SK-N-SH (cell line): Measurements from ENCODE around the gene PFDN5. TPM values are rescaled to one million over a fixed set of nuclear protein-coding genes. Genes with fewer than 3 reads are reported as not detected.

Experiments
- CTCF ChIA-PET: fragments of 300-600, 350-600 bp; formaldehyde crosslinking; extraction: SDS; loops from one replicate; lab custom pipeline; 2021; lab: Yijun Ruan, JAX
- POLR2A ChIA-PET: fragments of 350-600 bp; sonication (Branson Sonifier 250); formaldehyde crosslinking; extraction: SDS; loops from one replicate; lab custom pipeline; 2020; ENCODE audit warnings: antibody characterized with exemption, inconsistent platforms; lab: Yijun Ruan, JAX
- DNase-seq: peaks from one replicate; pipeline ENCODE4 v3.0.0; 2012
- H2AFZ ChIP-seq: fragments of 200-600 bp; sonication (generic); 2 replicates; pipeline ENCODE4 v1.8.1; 2016; ENCODE audit warnings: antibody characterized with exemption, mild to moderate bottlenecking, low read depth
- H3F3A ChIP-seq: fragments of 200-600 bp; sonication (generic); replicated peaks from 2 replicates; pipeline ENCODE3; 2016; ENCODE audit warnings: antibody characterized with exemption, mild to moderate bottlenecking; ENCODE audit not compliant: insufficient read depth
- H3K27ac ChIP-seq, 2 experiments: fragments of 200-500 bp in 1 of 2; fragments of 200-600 bp in 1 of 2; sonication (Bioruptor generic) in 1 of 2; sonication (generic), shearing (Covaris generic) in 1 of 2; 2 replicates each; pipeline versions ENCODE4 v1.5.1 to v1.6.1; 2014 to 2016; ENCODE audit warnings: low read depth in 2 of 2, inconsistent platforms in 1 of 2, low read length in 1 of 2, mild to moderate bottlenecking in 1 of 2, mixed read lengths in 1 of 2
- H3K27me3 ChIP-seq: fragments of 200-600 bp; sonication (generic), shearing (Covaris generic); 2 replicates; pipeline ENCODE4 v1.6.1; 2016; ENCODE audit warnings: mixed run types; ENCODE audit not compliant: insufficient read depth
- H3K36me3 ChIP-seq, 2 experiments: fragments of 200-500 bp in 1 of 2; fragments of 200-600 bp in 1 of 2; sonication (Bioruptor generic) in 1 of 2; sonication (generic) in 1 of 2; replicated peaks in 1 of 2; 2 replicates each; pipeline versions ENCODE3 to v1.5.1; 2014 to 2016; ENCODE audit warnings: low read length in 1 of 2, mild to moderate bottlenecking in 1 of 2; ENCODE audit not compliant: insufficient read depth in 2 of 2, control insufficient read depth in 1 of 2
- H3K4me1 ChIP-seq, 2 experiments: fragments of 200-500 bp in 1 of 2; fragments of 200-600 bp in 1 of 2; sonication (Bioruptor generic) in 1 of 2; sonication (generic), shearing (Covaris generic) in 1 of 2; 2 replicates each; pipeline versions ENCODE4 v1.5.1 to v1.6.1; 2014 to 2016; ENCODE audit warnings: low read depth in 1 of 2, low read length in 1 of 2, mixed run types in 1 of 2; ENCODE audit not compliant: insufficient read depth in 2 of 2, control insufficient read depth in 1 of 2
- H3K4me2 ChIP-seq: fragments of 200-600 bp; sonication (generic), shearing (Covaris generic); 2 replicates; pipeline ENCODE4 v1.6.1; 2017; ENCODE audit warnings: mixed run types
- H3K4me3 ChIP-seq, 2 experiments: fragments of 200-500 bp in 1 of 2; fragments of 200-600 bp in 1 of 2; sonication (Bioruptor generic) in 1 of 2; sonication (generic), shearing (Covaris generic) in 1 of 2; 2 replicates each; pipeline versions ENCODE4 v1.5.1 to v1.8.1; 2014 to 2016; ENCODE audit warnings: low read depth in 2 of 2, inconsistent platforms in 1 of 2, low read length in 1 of 2, mild to moderate bottlenecking in 1 of 2, mixed read lengths in 1 of 2, moderate library complexity in 1 of 2
- H3K79me2 ChIP-seq: fragments of 200-600 bp; sonication (generic); 2 replicates; pipeline ENCODE4 v1.8.1; 2017; ENCODE audit warnings: mild to moderate bottlenecking; ENCODE audit not compliant: insufficient read depth
- H3K9ac ChIP-seq: fragments of 200-600 bp; sonication (generic); 2 replicates; pipeline ENCODE4 v1.6.1; 2017; ENCODE audit warnings: mixed run types
- H3K9me2 ChIP-seq: fragments of 200-600 bp; sonication (generic); 2 replicates; pipeline ENCODE4 v1.6.1; 2017; ENCODE audit warnings: mixed run types
- H3K9me3 ChIP-seq: fragments of 200-600 bp; sonication (generic); 2 replicates; pipeline ENCODE4 v1.6.1; 2017; ENCODE audit warnings: mixed run types, mild to moderate bottlenecking, moderate library complexity
- H4K20me1 ChIP-seq: fragments of 200-600 bp; sonication (generic); 2 replicates; pipeline ENCODE4 v1.6.1; 2017; ENCODE audit warnings: mild to moderate bottlenecking, mixed run types; ENCODE audit not compliant: insufficient read depth
- CHD2 ChIP-seq: fragments of 150-350 bp; IDR thresholded peaks from 2 replicates; pipeline ENCODE4 v1.6.1; 2018; ENCODE audit warnings: low read length; ENCODE audit not compliant: partially characterized antibody
- ELF1 ChIP-seq: IDR thresholded peaks from 2 replicates; pipeline ENCODE4 v1.4.0; 2012
- EP300 ChIP-seq, 2 experiments: IDR thresholded peaks; 2 replicates each; pipeline versions ENCODE4 v1.4.0 to v1.6.1; 2012; ENCODE audit warnings: borderline replicate concordance in 1 of 2, low read depth in 1 of 2, low read length in 1 of 2
- FOXM1 ChIP-seq: IDR thresholded peaks from 2 replicates; pipeline ENCODE4 v1.4.0; 2012; ENCODE audit warnings: low read depth, mild to moderate bottlenecking
- JUND ChIP-seq: IDR thresholded peaks from 2 replicates; pipeline ENCODE4 v1.4.0; 2012
- MEF2A ChIP-seq: IDR thresholded peaks from 2 replicates; pipeline ENCODE4 v1.4.0; 2012; ENCODE audit warnings: low read depth, borderline replicate concordance
- MXI1 ChIP-seq: IDR thresholded peaks from 2 replicates; pipeline ENCODE4 v1.6.1; 2012; ENCODE audit warnings: mild to moderate bottlenecking, low read depth, low read length, improper control_type of control experiment
- RCOR1 ChIP-seq: fragments of 150-350 bp; IDR thresholded peaks from 2 replicates; pipeline ENCODE4 v1.6.1; 2017; ENCODE audit warnings: antibody characterized with exemption, low read length
- SIN3A ChIP-seq: IDR thresholded peaks from 2 replicates; pipeline ENCODE4 v1.6.1; 2012; ENCODE audit warnings: low read depth, mild to moderate bottlenecking, low read length, moderate library complexity, borderline replicate concordance
- SMC3 ChIP-seq: IDR thresholded peaks from 2 replicates; pipeline ENCODE4 v1.6.1; 2012; ENCODE audit warnings: low read depth, low read length, improper control_type of control experiment
- TAF1 ChIP-seq: IDR thresholded peaks from 2 replicates; pipeline ENCODE4 v1.6.1; 2012; ENCODE audit warnings: low read depth, mild to moderate bottlenecking, low read length, moderate library complexity, borderline replicate concordance
- YY1 ChIP-seq: IDR thresholded peaks from 2 replicates; pipeline ENCODE4 v1.4.0; 2012; ENCODE audit warnings: low read depth, mild to moderate bottlenecking
- WGBS: methylation state at CpG from one replicate; pipeline ENCODE4 v1.1.6; 2017; ENCODE audit warnings: low lambda C conversion rate; 5-methylcytosine and 5-hydroxymethylcytosine counted together
- polyA plus RNA-seq, 3 experiments: library from polyadenylated mRNA; depleted of rRNA; stranded (reverse); fragments of >200 nt; gene quantifications; 2 replicates each; pipeline ENCODE4 v1.2.3, GENCODE V29; 2012
- TF ChIP-seq, protein P1 (sequence below): IDR thresholded peaks from 2 replicates; pipeline ENCODE4 v1.6.1; 2012; ENCODE audit warnings: mild to moderate bottlenecking, low read depth, low read length, moderate library complexity
- TF ChIP-seq, protein P2 (sequence below): IDR thresholded peaks from 2 replicates; pipeline ENCODE4 v1.4.0; 2012; ENCODE audit warnings: low read depth, borderline replicate concordance
- TF ChIP-seq, protein P3 (sequence below): fragments of 150-350 bp; IDR thresholded peaks from 2 replicates; pipeline ENCODE4 v1.6.1; 2017; ENCODE audit warnings: antibody characterized with exemption, low read length, low read depth, borderline replicate concordance
- TF ChIP-seq, protein P4 (sequence below): IDR thresholded peaks from 2 replicates; pipeline ENCODE4 v1.4.0; 2012; ENCODE audit warnings: low read depth, borderline replicate concordance
- TF ChIP-seq, protein P5 (sequence below): IDR thresholded peaks from 2 replicates; pipeline ENCODE4 v1.4.0; 2012; ENCODE audit warnings: low read depth

The PFDN5 gene
- polyA plus RNA-seq, 1 of the 3 experiments (the other 2 are of a cell fraction), result 1,198 TPM

DNA sequence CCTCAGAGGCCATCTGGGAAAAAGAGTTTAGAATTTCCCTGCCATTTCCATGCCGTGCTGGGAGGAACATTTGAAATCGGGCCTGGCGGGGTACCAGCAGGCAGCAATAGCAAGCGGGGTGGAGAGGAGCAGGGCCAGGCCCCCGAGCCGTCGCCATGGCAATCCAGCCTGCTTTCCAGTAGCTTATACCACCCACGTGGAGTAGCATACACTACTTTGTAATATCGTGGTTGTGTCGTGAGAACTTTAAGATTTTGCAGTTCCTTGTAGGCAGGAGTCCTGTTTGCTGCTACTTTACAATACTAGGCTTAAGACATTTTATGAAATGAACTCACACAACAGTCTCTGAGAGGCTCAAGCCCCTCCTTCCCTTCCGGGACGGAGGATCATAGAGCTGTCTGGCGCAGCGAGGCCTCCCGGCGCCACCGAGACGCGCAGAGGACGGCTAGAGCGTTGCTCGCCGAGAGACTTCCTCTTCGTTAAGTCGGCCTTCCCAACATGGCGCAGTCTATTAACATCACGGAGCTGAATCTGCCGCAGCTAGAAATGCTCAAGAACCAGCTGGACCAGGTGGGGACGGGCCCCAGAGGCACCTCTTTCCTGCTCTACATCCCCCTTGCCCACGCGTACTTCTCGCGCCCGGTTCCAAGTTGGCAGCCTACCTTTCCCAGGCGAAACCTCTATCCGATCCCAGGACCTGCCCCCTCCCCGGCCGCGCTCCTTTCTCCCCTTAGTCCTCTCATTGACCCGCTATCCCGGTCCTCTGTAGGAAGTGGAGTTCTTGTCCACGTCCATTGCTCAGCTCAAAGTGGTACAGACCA is at the start of gene PFDN5 (continued):
- TF ChIP-seq, protein P1, sequence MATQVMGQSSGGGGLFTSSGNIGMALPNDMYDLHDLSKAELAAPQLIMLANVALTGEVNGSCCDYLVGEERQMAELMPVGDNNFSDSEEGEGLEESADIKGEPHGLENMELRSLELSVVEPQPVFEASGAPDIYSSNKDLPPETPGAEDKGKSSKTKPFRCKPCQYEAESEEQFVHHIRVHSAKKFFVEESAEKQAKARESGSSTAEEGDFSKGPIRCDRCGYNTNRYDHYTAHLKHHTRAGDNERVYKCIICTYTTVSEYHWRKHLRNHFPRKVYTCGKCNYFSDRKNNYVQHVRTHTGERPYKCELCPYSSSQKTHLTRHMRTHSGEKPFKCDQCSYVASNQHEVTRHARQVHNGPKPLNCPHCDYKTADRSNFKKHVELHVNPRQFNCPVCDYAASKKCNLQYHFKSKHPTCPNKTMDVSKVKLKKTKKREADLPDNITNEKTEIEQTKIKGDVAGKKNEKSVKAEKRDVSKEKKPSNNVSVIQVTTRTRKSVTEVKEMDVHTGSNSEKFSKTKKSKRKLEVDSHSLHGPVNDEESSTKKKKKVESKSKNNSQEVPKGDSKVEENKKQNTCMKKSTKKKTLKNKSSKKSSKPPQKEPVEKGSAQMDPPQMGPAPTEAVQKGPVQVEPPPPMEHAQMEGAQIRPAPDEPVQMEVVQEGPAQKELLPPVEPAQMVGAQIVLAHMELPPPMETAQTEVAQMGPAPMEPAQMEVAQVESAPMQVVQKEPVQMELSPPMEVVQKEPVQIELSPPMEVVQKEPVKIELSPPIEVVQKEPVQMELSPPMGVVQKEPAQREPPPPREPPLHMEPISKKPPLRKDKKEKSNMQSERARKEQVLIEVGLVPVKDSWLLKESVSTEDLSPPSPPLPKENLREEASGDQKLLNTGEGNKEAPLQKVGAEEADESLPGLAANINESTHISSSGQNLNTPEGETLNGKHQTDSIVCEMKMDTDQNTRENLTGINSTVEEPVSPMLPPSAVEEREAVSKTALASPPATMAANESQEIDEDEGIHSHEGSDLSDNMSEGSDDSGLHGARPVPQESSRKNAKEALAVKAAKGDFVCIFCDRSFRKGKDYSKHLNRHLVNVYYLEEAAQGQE, result peak; percentile 63; the same call in 1 of the 2 replicates
- TF ChIP-seq FOXM1 (no peak), TAF1 (peak; percentile 98), YY1 (peak; percentile 94), SMC3 (no peak), ELF1 (peak; percentile 86), CHD2 (peak; percentile 66), MEF2A (no peak), EP300 (IDR thresholded peaks at IDR 0.05; ENCODE audit: borderline replicate concordance in 1 of 2, low read depth in 1 of 2, low read length in 1 of 2) (no peak; a peak in 1 of 4 replicates)
- TF ChIP-seq, protein P2, sequence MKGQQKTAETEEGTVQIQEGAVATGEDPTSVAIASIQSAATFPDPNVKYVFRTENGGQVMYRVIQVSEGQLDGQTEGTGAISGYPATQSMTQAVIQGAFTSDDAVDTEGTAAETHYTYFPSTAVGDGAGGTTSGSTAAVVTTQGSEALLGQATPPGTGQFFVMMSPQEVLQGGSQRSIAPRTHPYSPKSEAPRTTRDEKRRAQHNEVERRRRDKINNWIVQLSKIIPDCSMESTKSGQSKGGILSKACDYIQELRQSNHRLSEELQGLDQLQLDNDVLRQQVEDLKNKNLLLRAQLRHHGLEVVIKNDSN, result no peak

DNA sequence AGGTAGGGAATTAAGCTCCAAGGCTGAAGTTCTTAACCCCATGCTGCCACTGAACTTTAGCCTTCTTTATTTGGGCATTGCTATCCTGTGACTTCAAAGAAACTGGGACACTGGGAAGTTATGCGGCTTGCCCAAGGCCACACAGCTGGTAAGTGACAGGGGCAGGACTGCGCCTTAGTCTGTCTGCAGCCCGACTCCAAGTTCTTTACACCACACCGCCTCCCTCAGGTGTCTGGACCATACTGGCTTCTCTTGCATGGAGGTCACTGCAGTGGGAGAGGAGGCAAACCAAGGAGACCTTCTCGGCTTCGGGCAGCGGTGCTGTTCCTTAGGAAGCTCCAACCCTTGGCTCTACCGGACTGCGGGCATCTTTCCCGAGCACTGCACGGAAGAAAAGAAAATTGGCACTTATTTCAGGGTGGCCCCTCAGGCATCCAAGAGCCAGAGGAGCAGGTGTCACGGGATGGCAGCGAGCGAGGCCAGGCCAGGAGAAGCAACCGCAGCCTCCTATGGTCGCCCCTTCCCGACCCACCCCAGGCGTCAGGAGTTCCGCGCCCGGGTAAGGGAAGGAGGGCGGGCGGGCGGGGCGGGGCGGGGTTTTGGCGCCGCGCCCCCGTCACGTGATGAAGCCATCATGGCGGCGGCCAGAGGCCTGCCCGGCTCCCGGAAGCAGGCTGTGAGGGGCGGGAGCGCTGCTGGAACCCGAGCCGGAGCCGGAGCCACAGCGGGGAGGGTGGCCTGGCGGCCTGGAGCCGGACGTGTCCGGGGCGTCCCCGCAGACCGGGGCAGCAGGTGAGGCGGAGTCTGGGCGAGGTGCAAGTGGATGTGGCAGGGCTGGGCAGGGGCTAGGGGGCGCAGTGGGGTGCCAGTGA is 43.6 kb upstream of the PFDN5 start:
- no peaks in the 10 kb centered on the region for H3F3A ChIP-seq
- peak overlapping the region; percentile 66 to 91 for H3K4me3 ChIP-seq
- no peaks in the 10 kb centered on the region for H4K20me1 ChIP-seq
- no peaks in the 10 kb centered on the region for H3K9me2 ChIP-seq
- peak overlapping the region; percentile 57 to 84; a peak in 3 of 4 replicates for H3K27ac ChIP-seq
- H3K36me3 ChIP-seq, result peaks cover 5 to 11% of the 10 kb centered on the region in 2 experiments
- H3K9me3 ChIP-seq, result no peaks in the 10 kb centered on the region
- H3K9ac ChIP-seq, result peak overlapping the region; percentile 83
- POLR2A ChIA-PET, result interaction anchor here (0.8 to 2.7 kb wide), 4 partner anchors 17 to 38 kb away, joined by 3 to 16 read pairs (median 4); no protein-coding TSS in a partner anchor
- peak; percentile 97 for DNase-seq
- peaks cover 30% of the 10 kb centered on the region for H3K79me2 ChIP-seq
- peak overlapping the region; percentile 98 for H2AFZ ChIP-seq
- WGBS, result 5% methylated on average over 21 of the region's 51 CpGs
- H3K4me1 ChIP-seq, result peaks cover 0 to 16% of the 10 kb centered on the region in 2 experiments; a peak in 1 of 4 replicates
- no peaks in the 10 kb centered on the region for H3K27me3 ChIP-seq
- H3K4me2 ChIP-seq, result peak overlapping the region; percentile 97
- CTCF ChIA-PET, result interaction anchor here (0.6 to 5.1 kb wide), 23 partner anchors 9 to 257 kb away, joined by 3 to 141 read pairs (median 4); partner anchors contain the start of genes ESPL1 and MYG1
- TF ChIP-seq, protein P3, sequence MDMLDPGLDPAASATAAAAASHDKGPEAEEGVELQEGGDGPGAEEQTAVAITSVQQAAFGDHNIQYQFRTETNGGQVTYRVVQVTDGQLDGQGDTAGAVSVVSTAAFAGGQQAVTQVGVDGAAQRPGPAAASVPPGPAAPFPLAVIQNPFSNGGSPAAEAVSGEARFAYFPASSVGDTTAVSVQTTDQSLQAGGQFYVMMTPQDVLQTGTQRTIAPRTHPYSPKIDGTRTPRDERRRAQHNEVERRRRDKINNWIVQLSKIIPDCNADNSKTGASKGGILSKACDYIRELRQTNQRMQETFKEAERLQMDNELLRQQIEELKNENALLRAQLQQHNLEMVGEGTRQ, result peak; percentile 58
- peak; percentile 90 for TF ChIP-seq ELF1
- no peak; the same call in none of the 2 replicates for TF ChIP-seq MXI1
- TF ChIP-seq FOXM1, result no peak
- TF ChIP-seq SMC3, result peak; percentile 77
- TF ChIP-seq EP300 (IDR thresholded peaks at IDR 0.05; ENCODE audit: borderline replicate concordance in 1 of 2, low read depth in 1 of 2, low read length in 1 of 2), result no peak
- TF ChIP-seq, protein P2, result peak; percentile 92
- TF ChIP-seq, protein P4, sequence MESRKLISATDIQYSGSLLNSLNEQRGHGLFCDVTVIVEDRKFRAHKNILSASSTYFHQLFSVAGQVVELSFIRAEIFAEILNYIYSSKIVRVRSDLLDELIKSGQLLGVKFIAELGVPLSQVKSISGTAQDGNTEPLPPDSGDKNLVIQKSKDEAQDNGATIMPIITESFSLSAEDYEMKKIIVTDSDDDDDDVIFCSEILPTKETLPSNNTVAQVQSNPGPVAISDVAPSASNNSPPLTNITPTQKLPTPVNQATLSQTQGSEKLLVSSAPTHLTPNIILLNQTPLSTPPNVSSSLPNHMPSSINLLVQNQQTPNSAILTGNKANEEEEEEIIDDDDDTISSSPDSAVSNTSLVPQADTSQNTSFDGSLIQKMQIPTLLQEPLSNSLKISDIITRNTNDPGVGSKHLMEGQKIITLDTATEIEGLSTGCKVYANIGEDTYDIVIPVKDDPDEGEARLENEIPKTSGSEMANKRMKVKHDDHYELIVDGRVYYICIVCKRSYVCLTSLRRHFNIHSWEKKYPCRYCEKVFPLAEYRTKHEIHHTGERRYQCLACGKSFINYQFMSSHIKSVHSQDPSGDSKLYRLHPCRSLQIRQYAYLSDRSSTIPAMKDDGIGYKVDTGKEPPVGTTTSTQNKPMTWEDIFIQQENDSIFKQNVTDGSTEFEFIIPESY, result no peak
- no peak for TF ChIP-seq RCOR1
- TF ChIP-seq JUND, result no peak
- peak; percentile 13; the same call in 1 of the 2 replicates for TF ChIP-seq SIN3A
- TF ChIP-seq YY1, result peak; percentile 92
- TF ChIP-seq, protein P5, sequence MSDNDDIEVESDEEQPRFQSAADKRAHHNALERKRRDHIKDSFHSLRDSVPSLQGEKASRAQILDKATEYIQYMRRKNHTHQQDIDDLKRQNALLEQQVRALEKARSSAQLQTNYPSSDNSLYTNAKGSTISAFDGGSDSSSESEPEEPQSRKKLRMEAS, result peak; percentile 23; the same call in 1 of the 2 replicates
